Activated T-helper 1 cell treated with anti-CD3 and anti-CD28 coated beads, Interleukin-12 subunit alpha, Interleukin-12 subunit beta, Interleukin-2, Interleukin-4 antibody, amounts not matched to agents 30 ng/mL and 10 ng/mL and 1 ng/mL, durations not matched to agents 14 hours and 24 hours and 36 hours (primary cell): Measurements from ENCODE around the gene CLSTN2. TPM values are rescaled to one million over a fixed set of nuclear protein-coding genes. Genes with fewer than 3 reads are reported as not detected.
A peak's percentile ranks its signal among the peaks of the same experiment; 100 is the strongest.

Experiments
- DNase-seq: peaks from one replicate; pipeline ENCODE4 v3.0.0; 2021; ENCODE audit warnings: low spot score
- H3K27ac Mint-ChIP-seq: one replicate; pipeline ENCODE4 v1.8.0; 2021; ENCODE audit warnings: mild to moderate bottlenecking, mixed read lengths
- H3K27me3 Mint-ChIP-seq: one replicate; pipeline ENCODE4 v1.8.0; 2022; ENCODE audit warnings: mild to moderate bottlenecking, moderate library complexity, mixed read lengths; ENCODE audit not compliant: insufficient read depth
- H3K36me3 Mint-ChIP-seq: one replicate; pipeline ENCODE4 v1.8.0; 2021; ENCODE audit warnings: low read depth, mixed read lengths
- H3K4me1 Mint-ChIP-seq: one replicate; pipeline ENCODE4 v1.8.0; 2021; ENCODE audit warnings: low read depth, mixed read lengths
- H3K4me3 Mint-ChIP-seq: one replicate; pipeline ENCODE4 v1.8.0; 2021; ENCODE audit warnings: mild to moderate bottlenecking, moderate library complexity, mixed read lengths
- H3K9me3 Mint-ChIP-seq: one replicate; pipeline ENCODE4 v1.8.0; 2021; ENCODE audit warnings: mixed read lengths
- intact Hi-C: fragments of 100-400 bp; cut with micrococcal nuclease; formaldehyde crosslinking; loops from one replicate; pipeline ENCODE4 v1.15.1; 2024
- total RNA-seq: library from RNA; stranded (reverse); gene quantifications from 2 replicates; pipeline ENCODE4 v1.2.3, GENCODE V29; 2022

CLSTN2 gene
- total RNA-seq, 1 donor from 2014 or later = not detected

DNA sequence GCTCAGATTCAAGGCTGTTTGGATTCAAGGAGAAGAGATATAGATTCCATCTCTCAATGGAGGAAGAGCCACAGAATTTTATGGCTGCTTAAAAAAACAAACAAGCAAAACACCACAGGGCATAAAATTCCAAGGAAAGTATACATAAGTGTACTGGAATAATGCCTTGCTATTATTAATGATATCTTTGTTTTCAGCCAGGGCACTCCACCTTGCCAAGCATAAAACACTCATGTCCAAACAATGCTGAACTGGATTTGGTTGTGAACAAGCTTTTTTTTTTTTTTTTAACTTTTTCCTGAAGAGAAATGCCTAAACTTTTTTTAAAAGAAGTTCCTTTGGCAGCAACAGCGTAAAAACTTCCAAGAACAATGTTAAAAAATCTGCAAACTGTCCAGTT, 4.8 kb upstream of the CLSTN2 start:
- intact Hi-C loops = loop anchor here (10.0 kb wide), 1 partner anchor 935 kb away; no protein-coding TSS in a partner anchor
- H3K27ac Mint-ChIP-seq = no peak overlapping the region
- DNase-seq = no peak
- no peaks in the 10 kb centered on the region for H3K4me1 Mint-ChIP-seq
- H3K27me3 Mint-ChIP-seq = peaks cover 19% of the 10 kb centered on the region
- no peaks in the 10 kb centered on the region for H3K9me3 Mint-ChIP-seq
- no peaks in the 10 kb centered on the region for H3K36me3 Mint-ChIP-seq
- H3K4me3 Mint-ChIP-seq = no peak overlapping the region

- Mint-ChIP-seq H3K4me1 (no peaks in the 10 kb centered on the region), H3K4me3 (no peak overlapping the region), H3K36me3 (no peaks in the 10 kb centered on the region), H3K27me3 (peaks cover 44% of the 10 kb centered on the region), H3K9me3 (no peaks in the 10 kb centered on the region), H3K27ac (no peak overlapping the region)
- intact Hi-C loops = loop anchor here (10.0 kb wide), 1 partner anchor 931 kb away; no protein-coding TSS in a partner anchor
- DNase-seq = no peak
Observed at GRCh38 chr3:139933766-139934165, 1.2 kb upstream of the CLSTN2 start.

DNA sequence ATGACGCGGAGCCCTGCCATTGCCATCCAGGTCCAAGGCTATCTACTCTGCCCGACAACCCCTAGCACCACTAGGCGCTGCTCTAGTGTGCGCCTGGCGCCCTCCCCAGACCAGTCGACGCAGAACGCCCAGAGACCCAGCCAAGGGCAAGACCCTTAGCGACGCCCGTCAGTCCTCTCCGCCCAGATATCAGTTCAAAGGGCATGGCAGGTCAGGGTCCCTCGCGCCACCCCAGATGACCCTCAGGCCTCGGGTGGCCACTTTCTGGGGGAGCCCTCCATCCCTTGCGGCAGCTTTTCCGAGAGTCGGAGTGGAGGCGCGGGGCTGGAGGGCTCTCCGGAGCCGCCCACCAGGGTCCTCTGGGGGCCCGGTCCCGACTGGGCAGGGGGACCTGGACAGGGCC, 371 bp upstream of the CLSTN2 start:
- H3K4me3 Mint-ChIP-seq = no peak overlapping the region
- H3K27ac Mint-ChIP-seq = no peak overlapping the region
- no peaks in the 10 kb centered on the region for H3K4me1 Mint-ChIP-seq
- no peak for DNase-seq
- H3K9me3 Mint-ChIP-seq = no peaks in the 10 kb centered on the region
- no peaks in the 10 kb centered on the region for H3K36me3 Mint-ChIP-seq
- intact Hi-C loops = loop anchor here (10.0 kb wide), 1 partner anchor 930 kb away; no protein-coding TSS in a partner anchor
- H3K27me3 Mint-ChIP-seq = peaks cover 45% of the 10 kb centered on the region

DNA sequence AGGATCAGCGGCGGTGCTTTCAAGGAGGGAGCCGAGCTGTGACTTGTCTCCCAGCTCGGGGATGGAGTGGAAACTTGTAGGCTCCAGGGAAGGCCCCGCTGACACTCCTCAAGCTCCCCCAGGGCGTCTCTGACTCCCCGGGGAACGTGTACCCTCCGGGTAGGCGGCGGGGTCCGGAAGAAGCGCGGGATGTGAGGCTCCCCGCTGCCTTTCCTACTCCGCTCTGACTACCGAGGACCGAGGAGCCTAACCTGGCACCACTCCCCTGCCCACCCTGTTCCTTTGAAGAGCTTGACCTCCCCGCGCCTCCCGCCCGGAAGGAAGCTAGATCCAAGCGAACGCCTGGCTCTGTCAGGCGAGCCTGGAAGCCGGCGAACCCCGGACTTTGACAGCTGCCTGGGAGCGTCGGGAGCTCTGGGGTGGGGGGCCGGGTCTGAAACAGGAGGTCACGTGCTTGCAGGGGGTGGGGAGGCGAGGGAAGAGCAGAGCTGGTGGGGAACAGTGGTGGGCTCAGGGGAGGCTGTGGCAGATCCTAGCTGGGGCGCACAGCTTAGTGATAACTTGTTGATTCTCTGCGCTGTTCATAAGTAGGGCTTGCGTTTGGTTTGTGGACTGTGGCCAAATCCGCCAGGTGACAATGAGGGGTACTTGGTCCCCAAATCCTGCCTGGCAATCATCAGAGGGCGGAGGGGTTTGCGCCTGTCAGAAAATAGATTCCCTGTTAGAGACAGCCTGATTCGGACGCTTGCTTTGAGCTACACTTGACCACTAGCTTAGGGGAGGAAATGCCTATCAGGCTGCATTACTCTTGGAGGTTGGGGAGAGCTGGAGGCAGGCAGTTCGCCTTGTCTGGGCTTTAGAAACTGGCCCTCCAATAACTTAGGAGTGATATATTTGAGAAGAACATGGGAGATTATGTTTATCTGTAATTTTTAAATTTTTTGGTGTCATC, 1.2 kb downstream of the CLSTN2 start:
- intact Hi-C loops = loop anchor here (10.0 kb wide), 1 partner anchor 929 kb away; no protein-coding TSS in a partner anchor
- H3K4me3 Mint-ChIP-seq = peak overlapping the region; percentile 24
- H3K27me3 Mint-ChIP-seq = peaks cover 45% of the 10 kb centered on the region

GRCh38 chr3:139937674-139938279, 2.8 kb downstream of the CLSTN2 start:
- peaks cover 45% of the 10 kb centered on the region for H3K27me3 Mint-ChIP-seq
- no peak overlapping the region for H3K4me3 Mint-ChIP-seq
- no peaks in the 10 kb centered on the region for H3K36me3 Mint-ChIP-seq
- no peaks in the 10 kb centered on the region for H3K9me3 Mint-ChIP-seq
- H3K27ac Mint-ChIP-seq = no peak overlapping the region
- H3K4me1 Mint-ChIP-seq = no peaks in the 10 kb centered on the region
- no peak for DNase-seq
- intact Hi-C loops = loop anchor here (10.0 kb wide), 1 partner anchor 927 kb away; no protein-coding TSS in a partner anchor

More for the DNA sequence above, 1.2 kb downstream of the CLSTN2 start:
- no peaks in the 10 kb centered on the region for H3K36me3 Mint-ChIP-seq
- H3K4me1 Mint-ChIP-seq = no peaks in the 10 kb centered on the region
- no peak overlapping the region for H3K27ac Mint-ChIP-seq
- DNase-seq = no peak
- H3K9me3 Mint-ChIP-seq = no peaks in the 10 kb centered on the region

- no peaks in the 10 kb centered on the region for H3K4me1 Mint-ChIP-seq
- intact Hi-C loops = loop anchor here (5.0 to 10.0 kb wide), 2 partner anchors 512 to 925 kb away; no protein-coding TSS in a partner anchor
- no peak overlapping the region for H3K27ac Mint-ChIP-seq
Observed at GRCh38 chr3:139939681-139940190, 4.8 kb downstream of the CLSTN2 start.

DNA sequence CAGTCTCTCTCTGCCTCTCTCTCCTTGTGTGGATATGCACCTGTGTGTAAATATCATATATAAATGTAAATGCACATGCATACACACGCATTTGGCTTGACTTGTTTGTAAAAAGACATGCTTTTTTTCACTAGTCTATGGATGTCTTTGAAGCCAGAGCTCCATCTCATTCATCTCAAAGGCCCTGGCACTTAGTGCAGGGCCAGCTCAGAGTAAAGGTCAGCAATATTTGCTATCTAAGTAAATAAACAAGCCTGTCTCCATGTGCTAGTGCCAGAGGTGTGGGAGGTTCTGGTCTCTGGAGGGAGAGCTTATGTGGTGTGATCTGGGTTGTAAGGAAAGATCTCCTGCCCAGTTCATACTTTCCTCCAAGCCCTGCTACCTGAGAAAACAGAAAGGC, 5.6 kb downstream of the CLSTN2 start:
- Mint-ChIP-seq H3K4me3 (no peak overlapping the region), H3K27ac (no peak overlapping the region), H3K27me3 (peaks cover 27% of the 10 kb centered on the region), H3K4me1 (no peaks in the 10 kb centered on the region), H3K9me3 (no peaks in the 10 kb centered on the region), H3K36me3 (no peaks in the 10 kb centered on the region)
- DNase-seq = no peak
- intact Hi-C loops = loop anchor here (5.0 kb wide), 1 partner anchor 513 kb away; no protein-coding TSS in a partner anchor

More at GRCh38 chr3:139939681-139940190, 4.8 kb downstream of the CLSTN2 start:
- Mint-ChIP-seq H3K4me3 (no peak overlapping the region), H3K9me3 (no peaks in the 10 kb centered on the region), H3K36me3 (no peaks in the 10 kb centered on the region), H3K27me3 (peaks cover 28% of the 10 kb centered on the region)
- DNase-seq = no peak

DNA sequence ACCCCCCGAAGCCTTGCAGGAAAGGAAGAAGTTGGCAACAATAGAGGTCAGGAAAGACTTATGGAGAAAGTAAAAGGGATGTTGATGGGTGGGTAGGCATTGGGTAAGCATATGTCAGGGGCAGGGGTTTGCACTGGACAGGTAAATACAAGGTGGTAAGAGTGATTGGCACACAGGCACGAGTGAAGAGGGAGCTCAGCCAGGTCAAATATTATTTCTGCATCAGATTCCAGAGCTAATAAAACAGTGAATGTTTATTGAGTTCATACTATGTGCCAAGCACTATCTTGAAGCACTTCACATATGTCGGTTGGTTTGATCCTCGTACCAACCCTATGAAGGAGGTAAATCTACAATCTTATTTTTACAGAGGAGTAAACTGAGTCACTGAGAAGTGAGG, 6.6 kb downstream of the CLSTN2 start:
- no peak for DNase-seq
- peaks cover 17% of the 10 kb centered on the region for H3K27me3 Mint-ChIP-seq
- H3K4me1 Mint-ChIP-seq = no peaks in the 10 kb centered on the region
- intact Hi-C loops = loop anchor here (5.0 kb wide), 1 partner anchor 514 kb away; no protein-coding TSS in a partner anchor
- no peaks in the 10 kb centered on the region for H3K9me3 Mint-ChIP-seq
- H3K36me3 Mint-ChIP-seq = no peaks in the 10 kb centered on the region
- H3K4me3 Mint-ChIP-seq = no peak overlapping the region
- H3K27ac Mint-ChIP-seq = no peak overlapping the region

DNA sequence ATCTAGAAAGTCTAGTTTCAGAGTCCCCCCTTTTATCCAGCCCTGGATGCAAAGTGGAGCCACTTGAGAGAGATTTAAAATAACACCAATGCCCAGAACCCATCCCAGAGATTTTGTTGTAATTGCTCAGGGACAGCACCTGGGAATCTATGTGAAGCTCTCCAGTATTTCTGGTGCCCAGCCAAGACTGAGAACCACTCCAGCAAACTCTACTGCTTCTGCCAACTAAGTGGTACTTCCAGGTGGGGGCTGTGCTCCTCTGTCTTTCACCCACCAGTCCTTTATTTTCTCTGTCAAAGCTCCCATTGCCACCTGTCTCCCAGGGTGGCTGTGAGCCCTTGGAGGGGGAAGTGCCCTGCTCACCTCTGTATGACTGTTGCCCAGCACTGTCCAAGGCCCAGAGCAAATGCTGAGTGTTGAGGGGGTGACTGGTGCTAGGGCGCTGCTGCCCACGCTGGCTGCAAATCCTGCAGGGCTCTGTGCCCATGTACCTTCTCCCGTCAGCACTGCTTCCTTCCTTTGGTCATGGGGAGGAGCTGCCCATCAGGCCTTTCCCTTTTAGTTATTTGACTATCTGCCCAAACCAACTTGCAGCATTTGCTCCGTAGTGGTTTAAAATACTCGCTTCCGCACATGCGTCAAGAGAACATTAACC, 9.4 kb downstream of the CLSTN2 start:
- H3K36me3 Mint-ChIP-seq = no peaks in the 10 kb centered on the region
- H3K27me3 Mint-ChIP-seq = no peaks in the 10 kb centered on the region
- H3K9me3 Mint-ChIP-seq = no peaks in the 10 kb centered on the region
- H3K4me1 Mint-ChIP-seq = no peaks in the 10 kb centered on the region
- no peak overlapping the region for H3K4me3 Mint-ChIP-seq
- no peak overlapping the region for H3K27ac Mint-ChIP-seq
- intact Hi-C loops = loop anchor here (5.0 kb wide), 1 partner anchor 517 kb away; no protein-coding TSS in a partner anchor
- DNase-seq = no peak

DNA sequence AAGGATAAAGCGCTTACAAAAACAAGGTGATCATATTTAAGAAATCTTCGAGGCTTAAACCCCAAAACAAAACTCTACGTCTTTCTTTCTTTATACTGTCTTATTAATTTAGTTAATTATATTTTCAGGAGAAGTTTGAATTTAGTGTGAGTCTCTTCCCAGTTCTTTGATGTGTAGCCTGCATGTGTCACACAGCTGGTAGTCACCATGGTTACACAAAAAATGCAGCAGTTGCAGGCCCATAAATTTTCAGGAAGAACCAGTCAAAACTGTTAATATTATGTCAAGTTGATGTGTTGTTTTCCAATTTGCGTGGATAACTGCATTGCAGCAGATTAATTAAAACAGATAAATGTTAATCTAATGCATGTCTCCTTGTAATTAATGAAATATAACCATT, 10.4 kb downstream of the CLSTN2 start:
- intact Hi-C loops = no loop called here
- Mint-ChIP-seq H3K27me3 (no peaks in the 10 kb centered on the region), H3K4me3 (no peak overlapping the region), H3K9me3 (no peaks in the 10 kb centered on the region), H3K27ac (no peak overlapping the region), H3K36me3 (no peaks in the 10 kb centered on the region), H3K4me1 (no peaks in the 10 kb centered on the region)
- no peak for DNase-seq

DNA sequence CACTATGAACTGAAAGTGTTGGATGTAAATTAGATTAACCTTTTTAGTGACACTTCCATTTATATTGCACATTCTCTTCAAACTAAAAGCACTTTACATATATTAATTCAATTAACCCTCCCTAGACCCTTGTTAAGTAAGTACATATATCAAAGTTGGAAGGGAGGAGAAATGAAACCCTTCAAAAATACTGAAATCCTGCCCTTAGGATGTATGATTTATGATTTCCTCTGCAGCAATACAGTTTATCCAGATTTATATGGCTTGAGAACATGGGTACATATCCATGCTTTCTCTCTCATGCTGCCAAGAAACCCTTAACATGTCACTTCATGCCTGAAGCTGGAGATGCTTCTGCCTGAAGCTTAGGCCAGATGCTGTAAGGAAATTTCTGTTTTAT, 11.0 kb downstream of the CLSTN2 start:
- no peak for DNase-seq
- no peak overlapping the region for H3K27ac Mint-ChIP-seq

DNA sequence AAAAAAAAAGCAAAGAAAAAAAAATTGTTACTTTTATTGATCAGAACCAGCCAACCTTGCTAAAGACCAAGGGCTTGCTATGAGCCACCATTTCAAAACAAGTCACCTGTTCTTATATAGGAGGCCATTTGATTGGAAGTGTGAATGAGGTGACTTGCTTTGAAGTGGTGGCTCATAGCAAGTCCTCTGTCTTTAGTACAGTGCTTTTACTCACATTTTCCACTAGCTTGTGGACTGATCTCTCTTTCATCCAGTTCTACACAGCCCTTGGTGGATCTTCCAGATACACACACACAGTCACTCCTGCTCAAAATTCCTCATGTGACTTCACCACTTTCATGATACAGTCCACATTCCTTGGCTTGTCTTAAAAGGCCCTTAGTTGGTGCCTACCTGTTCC, 13.5 kb downstream of the CLSTN2 start:
- Mint-ChIP-seq H3K36me3 (no peaks in the 10 kb centered on the region), H3K4me1 (no peaks in the 10 kb centered on the region), H3K9me3 (no peaks in the 10 kb centered on the region), H3K27ac (no peak overlapping the region), H3K4me3 (no peak overlapping the region), H3K27me3 (no peaks in the 10 kb centered on the region)
- no peak for DNase-seq
- intact Hi-C loops = no loop called here

More for the DNA sequence above, 11.0 kb downstream of the CLSTN2 start:
- Mint-ChIP-seq H3K27me3 (no peaks in the 10 kb centered on the region), H3K4me1 (no peaks in the 10 kb centered on the region), H3K9me3 (no peaks in the 10 kb centered on the region), H3K4me3 (no peak overlapping the region), H3K36me3 (no peaks in the 10 kb centered on the region)
- intact Hi-C loops = no loop called here
